Measurements from ENCODE around the gene BSG.
"Not testable (repeated sequence)": the region's sequence is repeated elsewhere in the genome, so short reads cannot be mapped to it uniquely, and the experiment has no call there.

BSG gene

DNA sequence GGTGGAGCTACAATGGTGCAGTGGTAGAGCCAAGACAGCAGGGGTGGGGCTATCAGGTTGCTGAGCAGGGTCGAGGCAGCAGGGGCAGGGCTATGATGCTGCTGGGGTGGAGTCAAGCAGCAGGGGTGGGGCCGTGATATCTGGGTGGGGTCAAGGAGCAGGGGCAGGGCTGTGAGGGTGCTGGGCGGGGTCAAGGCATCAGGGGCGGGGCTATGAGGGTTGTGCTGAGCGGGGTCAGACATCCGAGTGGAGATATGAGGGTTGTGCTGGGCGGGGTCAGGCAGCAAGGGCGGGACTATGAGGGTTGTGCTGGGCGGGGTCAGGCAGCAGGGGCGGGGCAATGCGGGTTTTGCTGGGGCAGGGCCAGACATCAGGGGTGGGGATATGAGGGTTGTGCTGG lies 32.0 kb downstream of the BSG start:
- no peak for DNase-seq (ENCODE audit: low read depth)

DNA sequence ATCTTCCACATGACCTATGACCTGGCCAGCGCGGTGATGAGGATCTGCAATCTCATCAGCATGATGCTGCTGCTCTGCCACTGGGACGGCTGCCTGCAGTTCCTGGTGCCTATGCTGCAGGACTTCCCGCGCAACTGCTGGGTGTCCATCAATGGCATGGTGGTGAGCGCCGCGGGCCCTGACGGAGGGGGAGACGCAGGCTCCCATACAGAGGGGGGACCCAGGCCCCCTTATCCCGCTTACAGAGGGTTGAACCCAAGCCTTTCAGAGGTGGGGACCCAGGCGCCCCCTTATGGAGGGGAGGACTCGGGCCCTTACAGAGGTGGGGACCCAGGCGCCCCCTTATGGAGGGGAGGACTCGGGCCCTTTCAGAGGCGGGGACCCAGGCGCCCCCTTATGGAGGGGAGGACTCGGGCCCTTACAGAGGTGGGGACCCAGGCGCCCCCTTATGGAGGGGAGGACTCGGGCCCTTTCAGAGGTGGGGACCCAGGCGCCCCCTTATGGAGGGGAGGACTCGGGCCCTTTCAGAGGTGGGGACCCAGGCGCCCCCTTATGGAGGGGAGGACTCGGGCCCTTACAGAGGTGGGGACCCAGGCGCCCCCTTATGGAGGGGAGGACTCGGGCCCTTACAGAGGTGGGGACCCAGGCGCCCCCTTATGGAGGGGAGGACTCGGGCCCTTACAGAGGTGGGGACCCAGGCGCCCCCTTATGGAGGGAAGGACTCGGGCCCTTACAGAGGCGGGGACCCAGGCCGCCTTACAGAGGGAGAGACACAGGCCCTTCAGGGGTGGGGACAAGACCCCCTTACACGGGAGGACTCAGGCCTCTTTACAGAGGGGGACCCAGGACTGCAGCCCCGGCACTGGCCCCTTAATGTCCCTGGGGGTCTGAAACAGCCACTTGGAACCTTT lies 32.9 kb downstream of the BSG start:
- not testable (repeated sequence) for DNase-seq (ENCODE audit: low read depth)

DNA sequence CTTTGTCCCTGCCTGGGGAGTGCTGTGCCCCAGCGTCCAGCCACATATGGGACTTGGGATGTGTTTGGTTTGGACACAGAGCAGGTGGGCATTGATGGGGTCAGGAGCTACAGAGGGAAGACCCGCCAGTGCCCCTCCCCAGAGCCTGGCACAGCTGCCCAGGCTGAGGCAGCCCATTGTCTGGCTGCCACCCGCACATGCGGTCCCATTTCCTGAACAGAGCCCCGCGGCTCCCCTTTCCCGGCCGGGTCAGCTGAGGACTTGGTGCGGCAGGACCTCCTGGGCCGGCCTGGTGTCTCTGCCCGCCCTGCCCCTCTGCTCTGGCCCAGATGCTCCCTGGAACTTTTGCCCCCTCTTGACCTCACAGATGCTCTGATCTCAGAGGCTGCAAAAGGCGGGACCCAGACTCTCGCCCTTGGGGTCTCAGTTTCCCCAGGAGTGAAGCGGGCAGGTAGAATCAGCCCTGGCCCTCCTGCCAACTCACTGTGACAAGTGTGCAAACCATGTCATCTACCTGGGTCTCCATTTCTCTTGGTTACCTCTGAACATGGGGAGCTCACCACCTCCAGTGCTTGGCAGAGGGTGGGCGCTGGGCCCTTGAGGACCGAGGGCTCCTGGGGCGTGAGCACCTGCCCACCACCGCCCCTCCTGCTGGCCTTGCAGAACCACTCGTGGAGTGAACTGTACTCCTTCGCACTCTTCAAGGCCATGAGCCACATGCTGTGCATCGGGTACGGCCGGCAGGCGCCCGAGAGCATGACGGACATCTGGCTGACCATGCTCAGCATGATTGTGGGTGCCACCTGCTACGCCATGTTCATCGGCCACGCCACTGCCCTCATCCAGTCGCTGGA lies 35.1 kb downstream of the BSG start:
- DNase-seq (ENCODE audit: low read depth): no peak

DNA sequence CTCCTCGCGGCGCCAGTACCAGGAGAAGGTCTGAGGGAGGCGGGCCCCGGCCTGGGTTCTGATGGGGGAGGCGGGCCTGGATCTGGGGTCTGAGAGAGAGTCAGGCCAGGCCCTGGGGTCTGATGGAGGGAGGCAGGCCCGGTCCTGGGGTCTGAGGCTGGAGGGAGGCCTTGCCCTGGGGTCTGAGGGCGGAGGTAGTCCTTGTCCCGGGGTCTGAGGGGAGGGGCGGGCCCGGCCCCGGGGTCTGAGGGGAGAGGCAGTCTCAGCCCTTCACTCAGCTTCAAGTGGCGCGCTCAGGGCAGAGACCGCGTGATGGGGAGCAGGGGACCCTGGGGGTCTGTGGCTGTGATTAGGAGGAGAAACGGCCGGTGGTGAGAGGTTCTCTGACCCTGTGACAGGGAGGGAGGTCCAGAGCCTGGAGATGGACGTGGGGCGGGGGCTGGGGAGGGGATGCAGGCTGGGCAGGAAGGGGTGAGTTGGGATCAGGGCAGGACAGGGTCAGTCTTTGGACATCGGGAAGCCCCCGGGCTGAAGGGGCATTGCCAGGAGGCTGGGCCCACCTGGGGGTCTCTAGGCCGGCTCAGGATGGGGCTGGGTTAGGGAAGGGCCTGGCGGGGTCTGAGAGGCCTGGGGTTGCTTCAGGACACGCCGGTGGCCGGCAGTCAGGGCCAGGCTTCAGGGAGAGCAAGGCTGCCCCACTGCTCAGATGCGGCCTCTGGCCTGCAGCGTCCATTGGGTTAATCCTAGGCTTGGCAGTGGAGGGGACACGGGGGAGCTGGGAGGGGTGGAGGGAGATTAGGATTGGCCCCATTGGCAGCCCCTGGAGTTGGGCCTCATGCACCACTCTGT lies 36.0 kb downstream of the BSG start:
- DNase-seq (ENCODE audit: low read depth): no peak

DNA sequence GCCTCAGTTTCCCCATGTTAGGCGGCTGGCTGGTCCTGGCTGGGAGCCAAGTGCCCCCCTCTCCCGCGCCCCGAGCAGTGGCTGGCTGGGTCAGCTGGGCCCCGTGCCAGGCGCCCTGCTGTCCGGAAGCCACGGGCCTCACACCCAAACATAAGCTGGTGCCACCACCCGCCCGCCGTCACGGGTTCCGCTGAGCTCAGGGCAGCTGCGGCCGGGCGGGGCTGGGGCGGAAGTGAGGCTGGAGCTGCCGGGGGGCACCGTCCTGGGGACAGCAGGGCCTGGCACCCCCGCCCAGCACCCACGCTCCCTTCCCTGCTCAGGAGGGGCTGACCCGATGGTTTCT lies 36.6 kb downstream of the BSG start:
- DNase-seq (ENCODE audit: low read depth): no peak

DNA sequence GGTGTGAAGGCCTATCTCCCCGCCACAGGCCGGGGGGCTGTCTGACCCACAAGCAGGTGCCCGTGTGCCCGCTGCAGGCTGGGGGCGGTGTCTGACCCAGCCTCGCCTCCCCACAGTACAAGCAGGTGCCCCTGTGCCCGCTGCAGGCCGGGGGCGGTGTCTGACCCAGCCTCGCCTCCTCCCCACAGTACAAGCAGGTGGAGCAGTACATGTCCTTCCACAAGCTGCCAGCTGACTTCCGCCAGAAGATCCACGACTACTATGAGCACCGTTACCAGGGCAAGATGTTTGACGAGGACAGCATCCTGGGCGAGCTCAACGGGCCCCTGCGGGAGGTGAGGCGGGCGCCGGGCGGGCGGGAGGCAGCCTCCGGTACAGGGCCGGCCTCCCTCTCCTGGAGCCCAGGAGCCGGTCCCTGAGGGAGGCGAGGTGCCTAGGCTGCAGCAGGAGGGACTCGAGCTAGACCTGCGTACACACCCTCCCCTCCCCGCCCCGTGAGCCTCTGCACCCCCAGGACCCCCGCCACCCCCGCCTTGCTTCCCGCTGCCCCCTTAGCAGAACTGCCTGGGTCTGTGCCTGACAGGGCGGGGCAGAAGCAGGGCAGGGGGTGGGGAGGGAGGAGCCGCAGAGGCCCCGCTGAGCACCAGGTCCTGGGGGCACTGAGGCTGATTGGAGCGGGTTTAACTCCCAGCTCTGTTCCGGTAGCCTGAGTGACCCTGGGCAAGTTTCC lies 37.8 kb downstream of the BSG start:
- no peak for DNase-seq (ENCODE audit: low read depth)

DNA sequence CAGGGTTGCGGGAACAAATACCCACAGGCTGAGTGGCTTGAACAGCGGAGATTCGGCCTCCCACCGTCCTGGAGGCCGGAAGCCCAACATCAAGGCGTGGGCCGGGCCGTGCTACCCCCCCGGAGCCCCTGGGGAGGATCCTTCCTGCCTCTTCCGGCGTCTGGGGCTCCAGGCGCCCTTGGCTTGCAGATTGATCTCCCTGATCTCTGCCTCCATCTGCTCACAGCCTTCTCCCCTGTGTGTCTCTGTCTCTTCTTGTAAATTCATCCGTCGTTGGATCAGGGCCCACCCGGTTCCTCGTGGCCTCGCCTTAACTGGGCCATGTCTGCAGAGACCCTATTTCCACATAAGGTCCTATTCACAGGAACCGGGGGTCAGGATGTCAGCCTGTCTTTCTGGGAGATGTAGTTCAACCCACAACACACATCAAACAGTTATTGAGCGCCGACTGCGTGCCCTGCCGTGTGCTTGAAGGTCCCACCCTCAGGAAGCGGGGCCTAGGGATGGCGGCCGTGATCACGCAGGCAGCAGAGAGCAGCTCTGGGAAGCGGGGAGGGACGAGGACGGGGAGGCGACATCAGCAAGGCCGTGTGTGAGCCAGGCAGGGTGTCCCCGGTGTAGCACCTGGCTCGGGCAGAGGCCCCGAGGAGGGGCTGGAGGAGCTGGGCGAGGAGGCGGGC lies 38.5 kb downstream of the BSG start:
- DNase-seq (ENCODE audit: low read depth): peak; percentile 33

DNA sequence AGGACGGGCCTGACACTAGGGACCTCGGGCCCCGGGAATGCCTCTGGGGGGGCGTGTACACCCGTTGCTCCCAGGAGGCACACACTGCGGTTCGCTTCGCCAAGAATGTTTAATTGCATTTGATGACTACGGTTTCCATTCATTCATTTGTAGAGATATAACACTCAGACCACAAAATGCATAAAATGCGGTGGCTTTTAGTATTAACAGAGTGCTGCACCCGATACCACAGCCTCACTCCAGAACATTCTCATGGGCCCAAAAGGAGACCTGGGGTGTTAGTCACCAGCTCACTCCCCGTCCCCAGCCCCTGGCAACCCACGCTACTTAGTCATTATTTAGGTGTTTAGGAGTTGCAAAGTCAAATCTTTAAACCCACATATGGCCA lies 39.1 kb downstream of the BSG start:
- peak; percentile 67 for DNase-seq (ENCODE audit: low read depth)

DNA sequence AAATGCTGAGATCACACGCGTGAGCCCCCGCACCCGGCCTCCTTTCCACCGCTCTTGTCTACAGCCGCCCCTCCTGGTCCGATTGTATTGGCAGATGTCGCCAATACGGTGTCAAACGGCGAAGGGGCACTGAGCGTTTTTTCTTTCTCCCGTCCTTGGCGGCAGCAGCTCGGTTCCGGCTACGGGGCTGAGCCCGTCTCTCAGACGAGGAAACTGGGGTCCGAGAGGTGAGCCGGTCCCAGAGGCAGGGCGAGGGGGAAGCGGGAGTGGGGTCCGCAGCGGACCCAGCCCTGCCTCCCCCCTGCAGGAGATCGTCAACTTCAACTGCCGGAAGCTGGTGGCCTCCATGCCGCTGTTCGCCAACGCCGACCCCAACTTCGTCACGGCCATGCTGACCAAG lies 40.5 kb downstream of the BSG start:
- DNase-seq (ENCODE audit: low read depth): no peak

DNA sequence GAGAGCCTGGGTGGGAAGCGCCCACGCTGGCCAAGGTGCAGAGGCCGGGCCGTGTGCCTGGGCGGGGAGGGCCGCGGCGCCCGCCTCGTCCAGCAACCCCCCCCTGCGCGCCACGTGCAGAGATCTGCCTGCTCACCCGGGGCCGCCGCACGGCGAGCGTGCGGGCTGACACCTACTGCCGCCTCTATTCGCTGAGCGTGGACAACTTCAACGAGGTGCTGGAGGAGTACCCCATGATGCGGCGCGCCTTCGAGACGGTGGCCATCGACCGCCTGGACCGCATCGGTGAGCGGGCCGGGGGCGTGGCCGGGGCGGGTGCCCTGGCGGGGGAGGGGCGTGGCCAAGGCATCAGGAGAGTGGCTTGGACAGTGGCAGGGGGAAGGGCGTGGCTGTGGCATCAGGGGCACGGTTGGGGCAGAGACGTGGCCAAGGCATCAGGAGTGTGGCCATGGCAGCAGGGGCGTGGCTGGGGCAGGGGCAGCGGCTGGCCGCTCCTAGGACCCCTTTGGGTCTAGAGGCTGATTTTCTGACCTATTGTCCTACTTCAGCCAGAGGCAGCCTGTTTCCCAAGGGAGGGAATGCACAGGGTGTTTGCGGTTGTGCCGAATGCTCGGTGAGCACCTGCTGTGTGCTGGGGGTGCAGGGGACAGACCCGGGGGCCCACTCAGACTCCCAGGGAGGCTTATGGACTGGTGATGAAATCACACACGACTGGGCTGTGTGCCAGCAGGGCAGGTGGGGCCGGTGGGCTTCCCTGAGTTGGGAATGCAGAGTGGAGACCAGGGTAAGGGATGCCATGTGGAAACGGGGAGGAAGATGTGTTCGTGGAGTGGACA lies 41.6 kb downstream of the BSG start:
- DNase-seq (ENCODE audit: low read depth): no peak

DNA sequence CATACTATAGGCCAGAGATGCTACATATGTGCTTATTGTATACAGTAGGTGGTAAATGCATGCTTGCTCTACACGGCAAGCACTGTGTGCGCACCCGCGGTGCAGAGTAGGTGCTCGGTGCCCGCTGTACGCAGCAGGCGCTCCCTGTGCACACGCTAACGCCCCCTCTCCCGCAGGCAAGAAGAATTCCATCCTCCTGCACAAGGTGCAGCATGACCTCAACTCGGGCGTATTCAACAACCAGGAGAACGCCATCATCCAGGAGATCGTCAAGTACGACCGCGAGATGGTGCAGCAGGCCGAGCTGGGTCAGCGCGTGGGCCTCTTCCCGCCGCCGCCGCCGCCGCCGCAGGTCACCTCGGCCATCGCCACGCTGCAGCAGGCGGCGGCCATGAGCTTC lies 43.2 kb downstream of the BSG start:
- no peak for DNase-seq (ENCODE audit: low read depth)

DNA sequence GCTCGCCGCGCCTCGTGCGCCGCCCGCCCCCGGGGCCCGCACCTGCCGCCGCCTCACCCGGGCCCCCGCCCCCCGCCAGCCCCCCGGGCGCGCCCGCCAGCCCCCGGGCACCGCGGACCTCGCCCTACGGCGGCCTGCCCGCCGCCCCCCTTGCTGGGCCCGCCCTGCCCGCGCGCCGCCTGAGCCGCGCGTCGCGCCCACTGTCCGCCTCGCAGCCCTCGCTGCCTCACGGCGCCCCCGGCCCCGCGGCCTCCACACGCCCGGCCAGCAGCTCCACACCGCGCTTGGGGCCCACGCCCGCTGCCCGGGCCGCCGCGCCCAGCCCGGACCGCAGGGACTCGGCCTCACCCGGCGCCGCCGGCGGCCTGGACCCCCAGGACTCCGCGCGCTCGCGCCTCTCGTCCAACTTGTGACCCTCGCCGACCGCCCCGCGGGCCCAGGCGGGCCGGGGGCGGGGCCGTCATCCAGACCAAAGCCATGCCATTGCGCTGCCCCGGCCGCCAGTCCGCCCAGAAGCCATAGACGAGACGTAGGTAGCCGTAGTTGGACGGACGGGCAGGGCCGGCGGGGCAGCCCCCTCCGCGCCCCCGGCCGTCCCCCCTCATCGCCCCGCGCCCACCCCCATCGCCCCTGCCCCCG lies 43.8 kb downstream of the BSG start:
- no peak for DNase-seq (ENCODE audit: low read depth)

DNA sequence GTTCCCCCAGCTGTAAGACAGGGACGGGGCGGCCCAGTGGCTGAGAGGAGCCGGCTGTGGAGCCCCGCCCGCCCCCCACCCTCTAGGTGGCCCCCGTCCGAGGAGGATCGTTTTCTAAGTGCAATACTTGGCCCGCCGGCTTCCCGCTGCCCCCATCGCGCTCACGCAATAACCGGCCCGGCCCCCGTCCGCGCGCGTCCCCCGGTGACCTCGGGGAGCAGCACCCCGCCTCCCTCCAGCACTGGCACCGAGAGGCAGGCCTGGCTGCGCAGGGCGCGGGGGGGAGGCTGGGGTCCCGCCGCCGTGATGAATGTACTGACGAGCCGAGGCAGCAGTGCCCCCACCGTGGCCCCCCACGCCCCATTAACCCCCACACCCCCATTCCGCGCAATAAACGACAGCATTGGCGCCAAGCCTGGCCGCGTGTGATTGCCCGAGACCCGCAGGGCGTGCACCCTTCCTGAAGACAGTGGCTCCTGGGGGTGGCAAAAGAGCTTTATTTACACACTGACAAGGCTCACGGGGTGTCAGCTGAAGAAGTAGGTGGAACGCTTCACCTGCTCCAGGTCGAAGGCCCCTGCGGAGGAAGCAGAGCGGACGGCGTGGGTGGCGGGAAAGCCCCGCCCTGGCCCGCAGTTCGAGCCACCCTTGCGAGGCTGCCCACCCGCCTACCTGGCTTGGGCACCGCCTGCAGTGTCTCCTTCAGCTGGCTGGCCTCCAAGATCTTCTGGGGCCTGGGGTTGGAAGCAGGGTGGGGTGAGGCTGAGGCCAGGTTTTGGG lies 44.5 kb downstream of the BSG start:
- DNase-seq (ENCODE audit: low read depth): no peak

DNA sequence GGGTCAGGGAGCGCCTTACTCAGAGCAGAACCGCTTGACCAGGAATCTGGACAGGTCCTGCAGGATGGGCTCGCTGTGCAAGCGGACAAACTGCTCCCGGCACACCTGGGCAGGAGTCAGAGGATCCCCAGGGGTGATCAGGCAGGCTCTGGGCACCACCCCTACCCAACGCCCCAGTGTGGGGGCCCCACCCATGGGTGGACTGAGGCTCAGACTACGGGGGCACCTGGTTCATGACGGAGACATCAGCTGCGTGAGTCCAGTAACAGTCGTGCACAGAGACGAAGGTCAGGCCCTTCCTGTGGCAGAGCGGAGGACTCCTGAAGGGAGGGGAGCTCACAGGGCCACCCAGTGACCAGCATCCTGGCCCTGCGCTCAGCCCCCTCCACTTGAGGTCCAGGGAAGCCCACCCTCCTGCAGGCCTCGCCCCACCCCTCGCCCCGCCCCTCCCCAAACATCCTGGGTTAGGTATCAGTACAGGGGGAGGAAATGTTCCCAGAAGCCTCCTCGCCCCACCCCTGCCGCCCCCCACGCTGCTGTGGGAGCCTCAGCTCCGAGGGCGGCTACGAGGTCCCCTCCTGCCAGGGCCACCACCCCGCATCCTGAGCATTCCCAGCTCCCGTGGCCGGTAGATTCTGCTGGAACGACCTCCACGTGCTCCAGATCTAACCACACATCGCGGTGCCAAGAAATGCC lies 45.3 kb downstream of the BSG start:
- no peak for DNase-seq (ENCODE audit: low read depth)

DNA sequence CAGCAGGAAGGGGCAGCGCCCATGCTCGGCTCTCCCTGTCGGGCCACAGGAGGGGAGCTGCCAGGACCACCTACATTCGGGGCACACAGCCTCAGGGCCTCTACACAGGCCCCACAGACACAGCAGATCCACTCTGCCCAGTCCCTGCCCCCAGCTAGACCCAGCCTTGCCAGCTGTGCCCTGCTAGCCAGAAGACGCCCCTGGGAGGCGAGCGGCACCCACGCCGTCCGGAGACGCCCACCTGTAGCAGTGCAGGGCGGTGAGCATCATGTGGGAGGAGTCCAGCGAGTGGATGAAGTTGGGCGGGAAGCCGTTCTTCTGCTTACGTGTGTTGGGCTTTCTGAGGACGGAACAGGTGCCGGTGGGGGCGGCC lies 45.8 kb downstream of the BSG start:
- DNase-seq (ENCODE audit: low read depth): no peak

DNA sequence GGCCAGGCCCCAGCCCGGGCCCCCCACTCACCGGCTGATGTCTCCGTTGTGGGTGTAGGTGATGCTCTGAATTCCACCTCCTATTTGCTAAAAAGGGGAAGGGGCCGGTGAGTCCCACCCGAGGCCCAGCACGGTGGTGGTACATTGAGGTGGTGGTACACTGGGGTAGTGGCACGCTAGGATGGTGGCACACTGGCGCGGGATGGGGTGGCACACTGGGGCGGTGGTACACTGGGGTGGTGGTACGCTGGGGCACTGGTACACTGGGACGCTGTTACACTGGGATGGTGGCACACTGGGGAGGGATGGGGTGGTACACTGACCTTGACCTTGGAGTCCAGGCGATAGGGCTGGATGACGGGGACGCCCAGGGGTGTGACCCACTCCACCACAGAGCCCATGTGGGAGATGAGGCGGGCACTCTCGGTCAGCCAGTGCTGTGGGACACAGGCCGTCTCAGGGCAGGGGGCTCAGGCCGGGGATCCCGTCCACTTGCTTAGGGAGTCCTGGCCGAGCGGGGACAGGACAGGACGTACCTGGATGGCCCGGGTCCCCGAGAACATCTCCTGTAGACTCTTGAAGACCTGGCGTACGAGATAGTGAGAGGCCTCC lies 46.4 kb downstream of the BSG start:
- DNase-seq (ENCODE audit: low read depth): no peak

DNA sequence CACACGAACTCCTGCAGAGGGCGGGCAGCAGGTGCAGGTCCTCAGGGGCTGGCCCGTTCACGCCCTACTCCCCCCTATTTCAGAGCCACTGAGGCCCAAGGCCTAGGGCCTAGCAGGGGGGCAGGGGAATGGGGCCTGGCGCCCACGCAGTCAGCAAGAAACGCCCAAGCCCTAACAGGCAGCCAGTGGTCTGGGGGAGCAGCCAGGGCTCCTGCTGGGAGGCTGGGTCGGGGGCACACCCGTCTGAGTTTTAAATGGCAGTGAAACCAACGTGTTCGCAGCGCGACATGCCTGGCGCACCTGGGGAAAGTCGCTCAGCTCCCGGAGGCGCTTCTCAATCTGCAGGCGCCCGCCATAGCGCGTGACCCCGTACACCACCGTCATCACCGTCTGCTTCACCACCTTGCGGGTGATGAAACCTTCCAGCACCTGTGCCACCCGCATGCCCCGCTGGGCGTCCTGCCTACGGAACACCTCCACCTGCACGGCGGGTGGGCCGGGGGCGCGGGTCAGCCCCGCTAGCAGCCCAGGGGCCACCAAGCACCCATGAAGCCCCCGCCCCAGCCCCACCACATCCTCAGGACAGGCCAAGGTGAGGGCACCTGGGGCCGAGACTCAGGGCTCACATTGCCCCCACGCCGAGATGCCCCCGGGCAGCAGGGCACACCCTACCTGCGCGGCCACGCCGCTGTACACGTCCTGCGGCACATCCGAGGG lies 47.0 kb downstream of the BSG start:
- DNase-seq (ENCODE audit: low read depth): no peak

Measured in activated T-cell treated with anti-CD3 and anti-CD28 coated beads for 24 hours (primary cell).